H1 (cell line): ENCODE data around the gene CNPY4. TPM values are rescaled to one million over a fixed set of nuclear protein-coding genes. Genes with fewer than 3 reads are reported as not detected.

ENCODE experiments used
- CTCF ChIA-PET: fragments of 300-600 bp; sonication (Branson Sonifier 250); formaldehyde crosslinking; loops from one replicate; lab custom pipeline; 2021; ENCODE audit not compliant: partially characterized antibody; lab: Charles Lee
- POLR2A ChIA-PET: fragments of 300-600 bp; sonication (Branson Sonifier 250); formaldehyde crosslinking; loops from one replicate; lab custom pipeline; 2021; ENCODE audit warnings: inconsistent platforms; ENCODE audit not compliant: partially characterized antibody; lab: Charles Lee
- DNase-seq, 2 experiments: peaks; one replicate each; pipeline versions ENCODE4 v3.0.0 to v3.0.0-alpha.2; 2010 to 2022; ENCODE audit warnings: low spot score in 2 of 2, low read depth in 1 of 2, mixed read lengths in 1 of 2
- FAIRE-seq: peaks from 2 replicates; lab custom pipeline; 2011; peaks lifted over from hg19 to GRCh38; lab: Jason Lieb, UNC
- H2AFZ ChIP-seq: 2 replicates; pipeline ENCODE4 v1.8.1; 2012; ENCODE audit warnings: low read length, inconsistent platforms
- H2AK5ac ChIP-seq: 2 replicates; pipeline ENCODE4 v1.6.1; 2013; ENCODE audit warnings: low read depth, low read length
- H2BK120ac ChIP-seq: replicated peaks from 2 replicates; pipeline ENCODE3; 2013; ENCODE audit warnings: low read depth, low read length, inconsistent platforms
- H2BK12ac ChIP-seq: 2 replicates; pipeline ENCODE4 v1.6.1; 2013; ENCODE audit warnings: low read depth, low read length
- H2BK15ac ChIP-seq: 2 replicates; pipeline ENCODE4 v1.6.1; 2013; ENCODE audit warnings: low read length
- H2BK20ac ChIP-seq: 2 replicates; pipeline ENCODE4 v1.6.1; 2013; ENCODE audit warnings: low read length
- H2BK5ac ChIP-seq: 2 replicates; pipeline ENCODE4 v1.6.1; 2013; ENCODE audit warnings: low read depth, low read length
- H3K14ac ChIP-seq: 2 replicates; pipeline ENCODE4 v1.6.1; 2013; ENCODE audit warnings: inconsistent platforms; ENCODE audit not compliant: insufficient read length
- H3K18ac ChIP-seq: 2 replicates; pipeline ENCODE4 v1.6.1; 2013; ENCODE audit warnings: low read length; ENCODE audit errors: extremely low read depth
- H3K23ac ChIP-seq: 2 replicates; pipeline ENCODE4 v1.6.1; 2013; ENCODE audit warnings: inconsistent platforms; ENCODE audit not compliant: insufficient read length
- H3K23me2 ChIP-seq: 2 replicates; pipeline ENCODE4 v1.6.1; 2013; ENCODE audit warnings: low read depth, low read length
- H3K27ac ChIP-seq: 2 replicates; pipeline ENCODE4 v1.6.1; 2011; ENCODE audit warnings: low read depth, low read length, inconsistent platforms
- H3K27me3 ChIP-seq, 4 experiments: replicated peaks in 1 of 4; 1 replicate in 1 of 4; 2 replicates in 3 of 4; pipeline versions ENCODE4 v1.6.1 to v1.8.1; 2011 to 2013; ENCODE audit warnings: low read length in 3 of 4, mild to moderate bottlenecking in 3 of 4, inconsistent platforms in 2 of 4, mixed read lengths in 2 of 4, moderate library complexity in 1 of 4; ENCODE audit not compliant: control insufficient read depth in 3 of 4, insufficient read depth in 3 of 4; ENCODE audit errors: extremely low read depth in 1 of 4
- H3K36me3 ChIP-seq, 4 experiments: 2 replicates each; pipeline versions ENCODE4 v1.6.1 to v1.8.1; 2011 to 2013; ENCODE audit warnings: mild to moderate bottlenecking in 4 of 4, low read length in 3 of 4, moderate library complexity in 2 of 4, control low read depth in 1 of 4, inconsistent platforms in 1 of 4; ENCODE audit not compliant: insufficient read depth in 4 of 4, control insufficient read depth in 2 of 4
- H3K4ac ChIP-seq: replicated peaks from 2 replicates; pipeline ENCODE3; 2013; ENCODE audit warnings: low read length, low read depth, mixed read lengths, inconsistent platforms; ENCODE audit not compliant: insufficient read length
- H3K4me1 ChIP-seq, 4 experiments: replicated peaks in 1 of 4; 1 replicate in 1 of 4; 2 replicates in 3 of 4; pipeline versions ENCODE4 v1.6.1 to v1.8.1; 2011 to 2013; ENCODE audit warnings: low read length in 3 of 4, inconsistent platforms in 2 of 4, mixed read lengths in 1 of 4; ENCODE audit not compliant: insufficient read depth in 4 of 4, control insufficient read depth in 3 of 4
- H3K4me2 ChIP-seq, 2 experiments: 2 replicates each; pipeline versions ENCODE4 v1.6.1 to v1.8.1; 2011 to 2013; ENCODE audit warnings: low read depth in 2 of 2, low read length in 2 of 2, control low read depth in 1 of 2, inconsistent platforms in 1 of 2, mild to moderate bottlenecking in 1 of 2; ENCODE audit not compliant: insufficient read depth in 1 of 2
- H3K4me3 ChIP-seq, 4 experiments: fragments of 200-600, 300-600 bp in 1 of 4; sonication (generic), shearing (Covaris generic), sonication (Bioruptor Twin) in 1 of 4; 2 replicates each; pipeline versions ENCODE4 v1.5.1 to v1.8.1; 2011 to 2016; ENCODE audit warnings: low read length in 4 of 4, low read depth in 3 of 4, control low read depth in 2 of 4, inconsistent platforms in 2 of 4, mild to moderate bottlenecking in 2 of 4, mixed read lengths in 1 of 4, moderate library complexity in 1 of 4; ENCODE audit not compliant: insufficient read depth in 2 of 4; ENCODE audit errors: extremely low read depth in 1 of 4
- H3K56ac ChIP-seq: replicated peaks from 2 replicates; pipeline ENCODE3; 2013; ENCODE audit warnings: low read depth, mild to moderate bottlenecking, mixed read lengths, low read length, inconsistent platforms; ENCODE audit not compliant: insufficient read length
- H3K79me1 ChIP-seq: 2 replicates; pipeline ENCODE4 v1.6.1; 2013; ENCODE audit warnings: low read depth, low read length, control low read depth
- H3K79me2 ChIP-seq, 2 experiments: 2 replicates each; pipeline versions ENCODE4 v1.6.1 to v1.8.1; 2012 to 2013; ENCODE audit warnings: low read length in 2 of 2, mild to moderate bottlenecking in 2 of 2, inconsistent platforms in 1 of 2; ENCODE audit not compliant: insufficient read depth in 2 of 2, control insufficient read depth in 1 of 2
- H3K9ac ChIP-seq, 4 experiments: replicated peaks in 1 of 4; 1 replicate in 1 of 4; 2 replicates in 3 of 4; pipeline versions ENCODE4 v1.6.1 to v1.8.1; 2011 to 2013; ENCODE audit warnings: low read depth in 3 of 4, low read length in 3 of 4, control low read depth in 2 of 4, mild to moderate bottlenecking in 2 of 4, moderate library complexity in 2 of 4, inconsistent platforms in 1 of 4; ENCODE audit errors: extremely low read depth in 1 of 4
- H3K9me3 ChIP-seq, 2 experiments: 2 replicates each; pipeline versions ENCODE4 v1.6.1 to v1.8.1; 2012 to 2013; ENCODE audit warnings: mild to moderate bottlenecking in 2 of 2, moderate library complexity in 2 of 2, control low read depth in 1 of 2, inconsistent platforms in 1 of 2, low read depth in 1 of 2, low read length in 1 of 2, mixed read lengths in 1 of 2; ENCODE audit not compliant: insufficient read depth in 2 of 2
- H4K20me1 ChIP-seq, 2 experiments: replicated peaks in 1 of 2; 2 replicates each; pipeline versions ENCODE3 to v1.8.1; 2011 to 2013; ENCODE audit warnings: inconsistent platforms in 2 of 2, low read length in 2 of 2, mild to moderate bottlenecking in 1 of 2; ENCODE audit not compliant: insufficient read depth in 2 of 2, control insufficient read depth in 1 of 2
- H4K5ac ChIP-seq: 2 replicates; pipeline ENCODE4 v1.6.1; 2013; ENCODE audit warnings: low read length, low read depth, mixed read lengths, inconsistent platforms; ENCODE audit not compliant: insufficient read length
- H4K8ac ChIP-seq: 2 replicates; pipeline ENCODE4 v1.8.0; 2013; ENCODE audit warnings: mild to moderate bottlenecking, moderate library complexity, low read length, inconsistent platforms; ENCODE audit not compliant: insufficient read depth; ENCODE audit errors: extremely low read depth
- H4K91ac ChIP-seq: replicated peaks from 2 replicates; pipeline ENCODE3; 2013; ENCODE audit warnings: low read length, mixed read lengths, inconsistent platforms; ENCODE audit not compliant: insufficient read length
- ASH2L ChIP-seq: fragments of 200-600, 300-600 bp; sonication (generic); IDR thresholded peaks from one replicate; pipeline ENCODE4 v1.7.1; 2017; ENCODE audit warnings: low read length
- ATF2 ChIP-seq: IDR thresholded peaks from 2 replicates; pipeline ENCODE4 v1.6.1; 2012; ENCODE audit warnings: low read length, inconsistent platforms
- CEBPB ChIP-seq: IDR thresholded peaks from 2 replicates; pipeline ENCODE4 v1.6.1; 2012; ENCODE audit warnings: low read depth, low read length
- MAFK ChIP-seq: IDR thresholded peaks from 2 replicates; pipeline ENCODE4 v1.6.1; 2012; ENCODE audit warnings: low read depth, mild to moderate bottlenecking, improper control_type of control experiment, low read length
- NANOG ChIP-seq: IDR thresholded peaks from 2 replicates; pipeline ENCODE4 v1.6.1; 2011; ENCODE audit warnings: low read length, low read depth, mild to moderate bottlenecking, inconsistent platforms; ENCODE audit not compliant: insufficient read depth, poor library complexity, severe bottlenecking
- TAF1 ChIP-seq: IDR thresholded peaks from 2 replicates; pipeline ENCODE4 v1.6.1; 2011; ENCODE audit warnings: mild to moderate bottlenecking, low read depth, low read length
- WGBS, 2 experiments: shearing (Covaris generic) in 1 of 2; methylation state at CpG; one replicate each; pipeline versions ENCODE4 v1.1.6 to v1.1.7; 2013 to 2015; ENCODE audit warnings: low lambda C conversion rate in 2 of 2, mixed read lengths in 2 of 2, inconsistent platforms in 1 of 2, low coverage in 1 of 2, missing lambda C conversion rate in 1 of 2; ENCODE audit not compliant: insufficient replicate concordance in 2 of 2, insufficient coverage in 1 of 2, insufficient read length in 1 of 2; ENCODE audit errors: extremely low coverage in 1 of 2, missing lambda C conversion rate in 1 of 2; 5-methylcytosine and 5-hydroxymethylcytosine counted together
- long read RNA-seq, 2 experiments: library from RNA in 1 of 2; library from capped mRNA in 1 of 2; stranded (forward); transcript quantifications; one replicate each; pipeline ENCODE4 v2.0.0, GENCODE V29; 2021; ENCODE audit warnings: inconsistent platforms in 1 of 2
- polyA minus RNA-seq, 3 experiments: library from RNA; depleted of rRNA, polyadenylated mRNA; stranded (reverse); fragments of >200 nt; gene quantifications; 1 replicate in 2 of 3; 2 replicates in 1 of 3; pipeline ENCODE4 v1.2.3, GENCODE V29; 2011
- polyA plus RNA-seq, 7 experiments: library from polyadenylated mRNA; depleted of rRNA in 3 of 7; stranded (reverse) in 5 of 7; unstranded in 2 of 7; fragments of >200 nt in 5 of 7; fragments of 200-250 nt in 2 of 7; gene quantifications; 1 replicate in 5 of 7; 2 replicates in 1 of 7; 4 replicates in 1 of 7; pipeline versions ENCODE4 v1.2.1 to v1.2.3, GENCODE V29; 2011 to 2013; ENCODE audit warnings: missing spikeins in 2 of 7, mixed read lengths in 2 of 7
- total RNA-seq: library from RNA; stranded (reverse); fragmentation: NEBNext Ultra II Directional; extraction: Animal tissue kit (Norgen Biotek cat#: 25700); gene quantifications from 2 replicates; pipeline ENCODE4 v1.2.1, GENCODE V29; 2021

The CNPY4 gene
- total RNA-seq (15.3 and 15.9 TPM in 2 replicates), polyA plus RNA-seq (2011; rRNA removed) (9.1 and 10.2 TPM in 2 replicates), polyA minus RNA-seq (2011; rRNA and poly(A)+ RNA removed) (8.2 and 8.3 TPM in 2 replicates)
- polyA plus RNA-seq (2011; cell fraction: cytosol; rRNA removed), result 15.9 TPM
- polyA plus RNA-seq (2011; cell fraction: nucleus; rRNA removed), result 11.4 TPM
- polyA plus RNA-seq (2012, experiment 1 of 2), result 18.3 to 21.4 TPM (median 19.8 TPM) in 4 replicates
- polyA plus RNA-seq (2012, experiment 2 of 2), result 7.7 TPM
- 14.0 TPM for polyA plus RNA-seq (2013, experiment 1 of 2)
- polyA plus RNA-seq (2013, experiment 2 of 2), result 17.1 TPM
- 5.3 TPM for polyA minus RNA-seq (2011; cell fraction: cytosol; rRNA and poly(A)+ RNA removed)
- polyA minus RNA-seq (2011; cell fraction: nucleus; rRNA and poly(A)+ RNA removed), result 6.8 TPM
- long read RNA-seq, experiment 1, partial matches to known transcripts, result 5 of 9 reads
- long read RNA-seq, experiment 1, other reads (novel, unspliced or antisense), result 0 of 9 reads
- long read RNA-seq, experiment 2, transcript CNPY4-201 (6 exons, 1,502 nt), result major isoform, 9 of 16 reads
- long read RNA-seq, experiment 2, partial matches to known transcripts, result 5 of 16 reads
- long read RNA-seq, experiment 2, other reads (novel, unspliced or antisense), result 1 of 16 reads

- no peaks in the 10 kb centered on the region for H3K36me3 ChIP-seq
- no peak within 1 kb of the TSS for H2BK20ac ChIP-seq
- H2BK120ac ChIP-seq, result no peak within 1 kb of the TSS
- H3K4me1 ChIP-seq, result peaks cover 0 to 5% (median 1%) of the 10 kb centered on the region in 4 experiments; a peak in 4 of 7 replicates
- H3K9ac ChIP-seq, result peak within 1 kb of the TSS; percentile 87 to 96 (median 88)
- no peak within 1 kb of the TSS for H2AK5ac ChIP-seq
- H3K9me3 ChIP-seq, result no peaks in the 10 kb centered on the region
- H3K18ac ChIP-seq, result peak within 1 kb of the TSS; percentile 87
- no peak within 1 kb of the TSS for H3K14ac ChIP-seq
- peaks cover 0 to 6% of the 10 kb centered on the region in 2 experiments; a peak in 1 of 4 replicates for H3K79me2 ChIP-seq
- no peak within 1 kb of the TSS for H3K4ac ChIP-seq
- H3K4me2 ChIP-seq, result peak within 1 kb of the TSS; percentile 74 to 92
- DNase-seq (peak; percentile 89 to 94), FAIRE-seq (no peak)
- H3K27ac ChIP-seq, result peak within 1 kb of the TSS; percentile 88
- H3K23me2 ChIP-seq, result peaks cover 8% of the 10 kb centered on the region
- no peak within 1 kb of the TSS for H3K23ac ChIP-seq
- CTCF ChIA-PET, result interaction anchor here (1.0 to 1.6 kb wide), 2 partner anchors 11 to 15 kb away, joined by 3 to 10 read pairs; no protein-coding TSS in a partner anchor
- H3K56ac ChIP-seq, result peak within 1 kb of the TSS; percentile 42
- peak within 1 kb of the TSS; percentile 31; the same call in 1 of the 2 replicates for H2BK15ac ChIP-seq
- H3K79me1 ChIP-seq, result 0 out of 2 replicates have a peak, but pooled peaks cover 4% of the 10 kb centered on the region
- H3K4me3 ChIP-seq, result peak within 1 kb of the TSS; percentile 75 to 98 (median 94)
- H4K91ac ChIP-seq, result no peak within 1 kb of the TSS
- H4K20me1 ChIP-seq, result peaks cover 0 to 1% of the 10 kb centered on the region in 2 experiments
- peak within 1 kb of the TSS; percentile 60 for H4K8ac ChIP-seq
- 1% methylated on average over 49 of the region's 49 CpGs; no CpG with 5 or more reads in 1 of the 2 experiments for WGBS, 2 experiments
- peak within 1 kb of the TSS; percentile 59 for H4K5ac ChIP-seq
- H3K27me3 ChIP-seq, result no peaks in the 10 kb centered on the region
- H2AFZ ChIP-seq, result peak within 1 kb of the TSS; percentile 79; the same call in 1 of the 2 replicates
- POLR2A ChIA-PET, result interaction anchor here (0.5 to 19.1 kb wide), 9 partner anchors 8 to 155 kb away, joined by 3 to 414 read pairs (median 6); partner anchors contain the start of genes AP4M1, GAL3ST4 and MCM7
- peak within 1 kb of the TSS; percentile 46 for H2BK5ac ChIP-seq
- H2BK12ac ChIP-seq, result peak within 1 kb of the TSS; percentile 80
- TF ChIP-seq MAFK, result no peak
- peak; percentile 82 for TF ChIP-seq ASH2L
- no peak for TF ChIP-seq NANOG
- TF ChIP-seq TAF1, result peak; percentile 100
- TF ChIP-seq ATF2, result peak; percentile 24; the same call in 1 of the 2 replicates
- TF ChIP-seq CEBPB, result no peak
Measured at GRCh38 chr7:100119072-100119969, at the start of gene CNPY4, which contains the start of gene TAF6. Gene CNPY4, plus strand, starts transcription at chr7:100119634. Its CDS starts 111 bp downstream, at chr7:100119745. Gene TAF6, minus strand, starts transcription at chr7:100119358. Its CDS starts 5,149 bp downstream, at chr7:100114209.
